Stimulated activated CD4-positive, alpha-beta T cell treated with anti-CD3 and anti-CD28 coated beads, TNF-alpha, amount 100 ng/mL, for 4 hours (primary cell): ENCODE measurements around the gene SFI1.
A peak's percentile ranks its signal among the peaks of the same experiment; 100 is the strongest.
"Not testable (repeated sequence)": the region's sequence is repeated elsewhere in the genome, so short reads cannot be mapped to it uniquely, and the experiment has no call there.

ENCODE experiments used
- DNase-seq, 3 experiments: peaks; one replicate each; pipeline ENCODE4 v3.0.0-alpha.2; 2020; ENCODE audit warnings: low read depth in 3 of 3

The SFI1 gene

DNA sequence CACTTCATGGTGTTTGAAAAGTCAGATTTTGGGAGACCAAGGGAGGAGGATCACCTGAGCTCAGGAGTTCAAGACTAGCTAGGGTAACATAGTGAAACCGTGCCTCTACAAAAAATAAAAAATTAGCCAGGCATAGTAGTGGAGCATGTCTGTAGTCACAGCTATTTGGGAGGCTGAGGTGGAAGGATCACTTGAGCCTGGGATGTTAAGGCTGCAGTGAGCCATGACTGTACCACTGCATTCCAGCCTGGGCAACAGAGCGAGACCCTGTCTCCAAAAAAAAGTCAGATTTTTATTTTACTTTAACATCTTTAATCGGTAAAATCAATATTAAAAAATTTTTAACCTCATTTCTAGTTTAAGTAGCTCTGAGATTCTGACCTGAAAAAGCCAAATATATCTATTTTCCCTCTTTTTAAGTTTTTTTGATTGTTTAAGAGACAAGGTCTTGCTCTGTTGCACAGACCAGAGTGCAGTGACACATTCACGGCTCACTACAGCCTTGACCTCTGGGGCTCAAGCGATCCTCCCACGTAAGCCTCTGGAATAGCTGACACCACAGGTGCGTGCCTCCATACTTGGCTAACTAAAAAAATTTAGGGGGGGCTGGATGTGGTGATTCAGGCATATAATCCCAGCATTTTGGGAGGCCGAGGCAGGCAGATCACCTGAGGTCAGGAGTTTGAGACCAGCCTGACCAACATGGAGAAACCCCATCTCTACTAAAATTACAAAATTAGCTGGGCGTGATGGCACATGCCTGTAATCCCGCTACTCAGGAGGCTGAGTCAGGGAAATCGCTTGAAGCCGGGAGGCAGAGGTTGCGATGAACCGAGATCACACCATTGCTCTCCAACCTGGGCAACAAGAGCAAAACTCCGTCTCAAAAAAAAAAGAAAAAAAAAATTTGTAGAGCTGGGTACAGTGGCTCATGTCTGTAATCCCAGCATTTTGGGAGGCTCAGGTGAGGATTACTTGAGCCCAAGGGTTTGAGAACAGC is 48.4 kb downstream of the SFI1 start:
- no peak for DNase-seq

- DNase-seq: no peak
Observed at GRCh38 chr22:31550871-31551370, 54.6 kb downstream of the SFI1 start.

GRCh38 chr22:31556627-31557203 is 60.4 kb downstream of the SFI1 start:
- no peak for DNase-seq

GRCh38 chr22:31558546-31558945 is 62.2 kb downstream of the SFI1 start:
- DNase-seq: not testable (repeated sequence)

GRCh38 chr22:31561238-31561887 is 65.0 kb downstream of the SFI1 start:
- DNase-seq: peak in 2 of 3 experiments; percentile 5 to 19

- DNase-seq: no peak
Observed at GRCh38 chr22:31561970-31562369, 65.6 kb downstream of the SFI1 start.

- DNase-seq: no peak
Observed at GRCh38 chr22:31566484-31566883, 70.1 kb downstream of the SFI1 start.

DNA sequence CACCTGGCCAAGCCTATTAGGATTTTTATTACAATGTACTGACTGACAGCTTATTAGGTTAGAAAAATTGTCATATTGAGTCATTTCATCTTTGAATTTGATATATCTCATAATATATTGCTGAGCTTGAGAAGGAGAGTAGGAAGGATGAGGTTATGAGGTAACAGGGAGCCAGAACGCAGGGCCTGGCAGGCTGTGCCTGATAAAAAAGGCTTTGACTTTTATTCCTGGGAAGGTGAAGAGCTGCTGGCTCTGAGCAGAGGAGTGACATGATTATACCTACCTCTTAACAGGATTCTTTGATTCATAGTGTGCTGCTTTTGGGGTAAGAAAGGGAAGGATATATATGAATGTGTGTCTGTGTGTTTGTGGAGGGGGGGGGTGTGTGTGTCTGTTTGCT is 70.9 kb downstream of the SFI1 start:
- DNase-seq: no peak

DNA sequence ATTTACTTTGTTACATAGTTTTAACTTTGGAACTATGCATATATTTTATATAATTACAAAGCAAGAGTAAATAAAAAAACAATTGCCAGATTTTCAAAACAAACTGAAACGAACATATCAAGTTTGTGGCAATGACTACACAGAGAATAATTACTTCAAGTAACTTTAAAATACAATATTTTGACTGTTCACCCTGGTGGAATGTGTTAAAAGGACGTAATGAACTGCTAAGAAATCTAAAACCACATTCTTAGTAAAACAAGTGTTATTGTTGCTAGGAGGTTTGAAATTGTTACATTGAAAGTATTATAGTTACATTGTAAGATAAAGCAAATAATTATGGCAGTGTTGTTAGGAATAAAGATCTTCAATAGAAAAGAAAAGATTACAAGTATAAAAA is 71.4 kb downstream of the SFI1 start:
- no peak for DNase-seq

- DNase-seq: no peak
Observed at GRCh38 chr22:31569126-31569525, 72.8 kb downstream of the SFI1 start.

GRCh38 chr22:31572939-31573338 is 76.6 kb downstream of the SFI1 start:
- no peak for DNase-seq

GRCh38 chr22:31574055-31574670 is 77.8 kb downstream of the SFI1 start:
- no peak for DNase-seq

GRCh38 chr22:31575190-31575589 is 78.9 kb downstream of the SFI1 start:
- no peak for DNase-seq

DNA sequence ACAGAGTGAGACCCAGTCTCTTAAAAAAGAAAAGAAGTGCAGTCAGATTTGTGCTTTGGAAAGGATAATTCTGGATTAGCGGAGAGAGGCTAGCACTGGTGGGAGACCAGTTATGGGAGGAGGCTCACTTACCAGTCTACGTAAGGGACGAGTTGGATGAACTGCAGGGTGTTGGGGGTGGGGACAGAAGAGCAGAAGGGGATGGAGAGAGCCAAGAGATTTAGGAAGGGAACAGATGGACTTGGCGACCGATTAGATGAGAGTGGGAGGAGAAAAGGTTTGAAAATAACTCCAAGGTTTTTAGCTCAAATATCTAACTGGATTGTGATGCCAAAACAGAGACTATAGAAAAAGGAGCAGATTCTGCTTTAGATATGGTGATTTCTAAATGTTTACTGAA is 81.4 kb downstream of the SFI1 start:
- DNase-seq: no peak

DNA sequence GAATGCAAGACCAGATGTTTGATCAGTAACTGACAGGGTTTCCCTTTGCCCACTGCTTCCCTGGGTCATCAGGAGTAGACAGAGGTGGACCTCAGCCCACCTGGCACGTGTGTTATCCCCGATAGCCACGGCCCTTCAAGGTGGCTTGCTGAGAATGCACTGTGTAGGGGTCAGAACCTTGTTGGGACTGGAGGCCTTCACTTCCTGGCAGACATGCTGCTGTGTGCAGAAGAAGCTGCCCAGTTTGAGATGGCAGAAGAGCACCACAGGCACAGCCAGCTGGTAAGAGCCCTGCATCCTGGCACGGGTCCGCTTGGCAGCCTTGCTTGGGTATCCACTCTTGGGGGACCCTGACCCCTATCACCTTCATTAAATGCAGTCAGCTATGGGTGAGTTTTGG is 81.8 kb downstream of the SFI1 start:
- DNase-seq: no peak

- DNase-seq: no peak
Observed at GRCh38 chr22:31579835-31580242, 83.5 kb downstream of the SFI1 start.

GRCh38 chr22:31583861-31584485 is 87.6 kb downstream of the SFI1 start:
- no peak for DNase-seq

DNA sequence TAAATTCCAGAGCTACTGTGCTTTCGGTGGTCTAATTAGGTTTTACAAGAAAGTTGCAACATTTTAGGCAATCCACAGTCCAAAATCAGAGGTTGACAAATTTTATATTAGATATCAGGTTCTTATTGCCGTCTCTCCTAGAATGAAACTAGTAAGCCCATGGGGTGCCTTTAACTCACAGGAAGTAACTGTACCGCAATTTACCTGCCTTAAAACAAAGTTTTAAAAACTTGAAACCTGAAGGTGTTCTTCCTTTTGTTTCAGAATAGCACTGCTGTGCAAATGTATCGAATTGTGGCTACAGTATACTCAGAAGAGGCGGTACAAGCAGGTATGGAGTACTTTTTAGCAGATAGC is 88.4 kb downstream of the SFI1 start:
- no peak for DNase-seq

- DNase-seq: no peak
Observed at GRCh38 chr22:31585161-31585859, 89.0 kb downstream of the SFI1 start.

DNA sequence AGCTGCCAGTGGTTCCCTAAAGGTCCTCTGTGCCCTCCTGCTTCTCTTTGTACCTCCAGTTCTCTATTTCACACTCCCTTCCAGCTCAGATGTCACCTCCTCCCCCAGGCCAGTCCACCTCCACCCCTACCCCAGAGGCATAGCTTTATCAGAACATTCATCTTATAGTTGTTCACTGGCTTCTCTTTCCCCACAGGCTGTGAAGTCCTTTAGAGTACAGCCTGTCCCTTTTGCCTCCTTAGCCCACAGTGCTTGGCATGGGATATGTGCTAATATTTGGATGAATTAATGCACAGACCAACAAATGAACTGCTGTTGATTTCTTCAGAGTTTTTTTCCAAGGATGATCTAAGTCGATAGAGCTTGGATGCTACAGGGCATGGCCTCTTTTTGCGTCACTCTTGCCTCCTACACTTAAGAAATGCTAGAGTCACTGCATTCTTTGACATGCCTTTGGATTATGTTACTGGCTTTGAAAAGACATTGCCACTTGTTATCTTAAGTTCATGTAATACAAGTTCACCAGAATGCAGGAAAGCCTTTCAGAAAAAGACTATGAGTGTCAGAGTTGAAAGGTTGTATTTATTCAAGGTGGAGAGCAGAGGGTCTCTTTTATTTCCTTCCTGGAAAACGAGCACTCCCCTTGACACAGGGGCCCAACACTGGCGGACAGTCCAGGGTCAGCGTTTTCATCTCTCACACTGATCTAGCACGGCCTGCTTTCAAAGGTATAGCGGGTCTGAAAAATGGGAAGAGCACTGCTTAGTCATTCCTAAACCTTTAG is 90.0 kb downstream of the SFI1 start:
- no peak for DNase-seq
